GM19455 (cell line): ENCODE results near the gene ANXA9.

Experiments used
- ATAC-seq: cut with Tn5 transposase; IDR thresholded peaks from one replicate; pipeline ENCODE4 v1.9.1; 2021; ENCODE audit not compliant: unreplicated experiment

Gene ANXA9

GRCh38 chr1:151039521-151039920 is 57.4 kb downstream of the ANXA9 start:
- no peak for ATAC-seq

DNA sequence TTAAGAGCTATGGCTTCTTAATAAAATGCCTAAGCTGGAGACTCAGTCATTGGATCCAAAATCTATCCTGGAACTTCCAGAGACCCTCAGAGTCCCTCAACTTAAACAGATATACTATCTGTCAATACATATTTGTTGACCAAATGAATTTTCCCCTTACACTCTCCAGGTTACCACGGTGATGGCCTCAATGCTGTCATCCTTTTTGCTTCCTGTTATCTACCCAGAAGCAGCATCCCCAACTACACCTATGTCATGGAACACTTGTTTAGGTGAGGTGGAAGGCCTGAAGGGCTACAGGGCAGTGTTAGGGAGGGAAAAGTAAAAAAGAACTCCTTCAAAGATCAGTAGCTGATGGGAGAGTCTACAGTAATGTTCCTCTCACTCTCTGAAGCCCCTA is 61.1 kb downstream of the ANXA9 start:
- ATAC-seq = no peak
